Fibroblast of skin of abdomen (primary cell): ENCODE results near the gene TRIM74.
"Not testable (repeated sequence)": the region's sequence is repeated elsewhere in the genome, so short reads cannot be mapped to it uniquely, and the experiment has no call there.

Experiments used
- DNase-seq: peaks from one replicate; pipeline ENCODE4 v3.0.0-alpha.2; 2013

The TRIM74 gene

GRCh38 chr7:72954563-72955198, 14.6 kb downstream of the TRIM74 start:
- DNase-seq: not testable (repeated sequence)

- not testable (repeated sequence) for DNase-seq
These were observed 15.2 kb downstream of the TRIM74 start for GRCh38 chr7:72953901-72954562.

- DNase-seq: not testable (repeated sequence)
These were observed 18.8 kb downstream of the TRIM74 start for GRCh38 chr7:72950432-72950831.

GRCh38 chr7:72949686-72950085, 19.6 kb downstream of the TRIM74 start:
- DNase-seq: not testable (repeated sequence)

- DNase-seq: not testable (repeated sequence)
These were observed 20.0 kb downstream of the TRIM74 start for GRCh38 chr7:72949276-72949675.

- not testable (repeated sequence) for DNase-seq
These were observed 20.6 kb downstream of the TRIM74 start for GRCh38 chr7:72948714-72949113.

- DNase-seq: not testable (repeated sequence)
These were observed 23.0 kb downstream of the TRIM74 start for GRCh38 chr7:72946130-72946745.

GRCh38 chr7:72945597-72945996, 23.7 kb downstream of the TRIM74 start:
- DNase-seq: not testable (repeated sequence)

GRCh38 chr7:72944937-72945336, 24.3 kb downstream of the TRIM74 start:
- DNase-seq: not testable (repeated sequence)

GRCh38 chr7:72942956-72943355, 26.3 kb downstream of the TRIM74 start:
- DNase-seq: not testable (repeated sequence)

- not testable (repeated sequence) for DNase-seq
These were observed 27.1 kb downstream of the TRIM74 start for GRCh38 chr7:72942022-72942705.

- not testable (repeated sequence) for DNase-seq
These were observed 41.0 kb downstream of the TRIM74 start for GRCh38 chr7:72928216-72928615.

- not testable (repeated sequence) for DNase-seq
These were observed 41.5 kb downstream of the TRIM74 start for GRCh38 chr7:72927791-72928190.

GRCh38 chr7:72925546-72926120, 43.6 kb downstream of the TRIM74 start:
- peak; percentile 8 for DNase-seq

GRCh38 chr7:72924733-72925545, 44.3 kb downstream of the TRIM74 start, which contains the start of gene POM121:
Gene POM121, plus strand, starts transcription at chr7:72925095. Its CDS starts 27 bp downstream, at chr7:72925122.
- DNase-seq: peak; percentile 86

GRCh38 chr7:72924386-72924732, 44.9 kb downstream of the TRIM74 start:
- DNase-seq: peak; percentile 5

GRCh38 chr7:72919256-72919775, 50.0 kb downstream of the TRIM74 start:
- DNase-seq: no peak

- DNase-seq: peak; percentile 60
These were observed 54.3 kb downstream of the TRIM74 start for GRCh38 chr7:72914756-72915525.

- not testable (repeated sequence) for DNase-seq
These were observed 55.5 kb downstream of the TRIM74 start for GRCh38 chr7:72913750-72914149.

GRCh38 chr7:72911395-72911794, 57.9 kb downstream of the TRIM74 start:
- not testable (repeated sequence) for DNase-seq
